NT2/D1 (cell line): ENCODE results near the gene PDE1C.

ENCODE experiments used
- SUZ12 ChIP-seq: IDR thresholded peaks from 2 replicates; pipeline ENCODE4 v1.6.1; 2011; ENCODE audit not compliant: insufficient read length, insufficient read depth; ENCODE audit errors: extremely low read depth
- YY1 ChIP-seq: IDR thresholded peaks from 2 replicates; pipeline ENCODE4 v1.6.1; 2011; ENCODE audit not compliant: insufficient read length, insufficient read depth

GRCh38 chr7:32089256-32089655 is 19.0 kb upstream of the PDE1C start:
- TF ChIP-seq YY1 (no peak), SUZ12 (no peak)
